H1 (cell line): ENCODE results near the gene CD200R1L. TPM values are rescaled to one million over a fixed set of nuclear protein-coding genes. Genes with fewer than 3 reads are reported as not detected.

ENCODE experiments used
- CTCF ChIA-PET: fragments of 300-600 bp; sonication (Branson Sonifier 250); formaldehyde crosslinking; loops from one replicate; lab custom pipeline; 2021; ENCODE audit not compliant: partially characterized antibody; lab: Charles Lee
- POLR2A ChIA-PET: fragments of 300-600 bp; sonication (Branson Sonifier 250); formaldehyde crosslinking; loops from one replicate; lab custom pipeline; 2021; ENCODE audit warnings: inconsistent platforms; ENCODE audit not compliant: partially characterized antibody; lab: Charles Lee
- DNase-seq, 2 experiments: peaks; one replicate each; pipeline versions ENCODE4 v3.0.0 to v3.0.0-alpha.2; 2010 to 2022; ENCODE audit warnings: low spot score in 2 of 2, low read depth in 1 of 2, mixed read lengths in 1 of 2
- FAIRE-seq: peaks from 2 replicates; lab custom pipeline; 2011; peaks lifted over from hg19 to GRCh38; lab: Jason Lieb, UNC
- H2AFZ ChIP-seq: 2 replicates; pipeline ENCODE4 v1.8.1; 2012; ENCODE audit warnings: low read length, inconsistent platforms
- H2AK5ac ChIP-seq: 2 replicates; pipeline ENCODE4 v1.6.1; 2013; ENCODE audit warnings: low read depth, low read length
- H2BK120ac ChIP-seq: replicated peaks from 2 replicates; pipeline ENCODE3; 2013; ENCODE audit warnings: low read depth, low read length, inconsistent platforms
- H2BK12ac ChIP-seq: 2 replicates; pipeline ENCODE4 v1.6.1; 2013; ENCODE audit warnings: low read depth, low read length
- H2BK15ac ChIP-seq: 2 replicates; pipeline ENCODE4 v1.6.1; 2013; ENCODE audit warnings: low read length
- H2BK20ac ChIP-seq: 2 replicates; pipeline ENCODE4 v1.6.1; 2013; ENCODE audit warnings: low read length
- H2BK5ac ChIP-seq: 2 replicates; pipeline ENCODE4 v1.6.1; 2013; ENCODE audit warnings: low read depth, low read length
- H3K14ac ChIP-seq: 2 replicates; pipeline ENCODE4 v1.6.1; 2013; ENCODE audit warnings: inconsistent platforms; ENCODE audit not compliant: insufficient read length
- H3K18ac ChIP-seq: 2 replicates; pipeline ENCODE4 v1.6.1; 2013; ENCODE audit warnings: low read length; ENCODE audit errors: extremely low read depth
- H3K23ac ChIP-seq: 2 replicates; pipeline ENCODE4 v1.6.1; 2013; ENCODE audit warnings: inconsistent platforms; ENCODE audit not compliant: insufficient read length
- H3K23me2 ChIP-seq: 2 replicates; pipeline ENCODE4 v1.6.1; 2013; ENCODE audit warnings: low read depth, low read length
- H3K27ac ChIP-seq: 2 replicates; pipeline ENCODE4 v1.6.1; 2011; ENCODE audit warnings: low read depth, low read length, inconsistent platforms
- H3K27me3 ChIP-seq, 4 experiments: replicated peaks in 1 of 4; 1 replicate in 1 of 4; 2 replicates in 3 of 4; pipeline versions ENCODE4 v1.6.1 to v1.8.1; 2011 to 2013; ENCODE audit warnings: low read length in 3 of 4, mild to moderate bottlenecking in 3 of 4, inconsistent platforms in 2 of 4, mixed read lengths in 2 of 4, moderate library complexity in 1 of 4; ENCODE audit not compliant: control insufficient read depth in 3 of 4, insufficient read depth in 3 of 4; ENCODE audit errors: extremely low read depth in 1 of 4
- H3K36me3 ChIP-seq, 4 experiments: 2 replicates each; pipeline versions ENCODE4 v1.6.1 to v1.8.1; 2011 to 2013; ENCODE audit warnings: mild to moderate bottlenecking in 4 of 4, low read length in 3 of 4, moderate library complexity in 2 of 4, control low read depth in 1 of 4, inconsistent platforms in 1 of 4; ENCODE audit not compliant: insufficient read depth in 4 of 4, control insufficient read depth in 2 of 4
- H3K4ac ChIP-seq: replicated peaks from 2 replicates; pipeline ENCODE3; 2013; ENCODE audit warnings: low read length, low read depth, mixed read lengths, inconsistent platforms; ENCODE audit not compliant: insufficient read length
- H3K4me1 ChIP-seq, 4 experiments: replicated peaks in 1 of 4; 1 replicate in 1 of 4; 2 replicates in 3 of 4; pipeline versions ENCODE4 v1.6.1 to v1.8.1; 2011 to 2013; ENCODE audit warnings: low read length in 3 of 4, inconsistent platforms in 2 of 4, mixed read lengths in 1 of 4; ENCODE audit not compliant: insufficient read depth in 4 of 4, control insufficient read depth in 3 of 4
- H3K4me2 ChIP-seq, 2 experiments: 2 replicates each; pipeline versions ENCODE4 v1.6.1 to v1.8.1; 2011 to 2013; ENCODE audit warnings: low read depth in 2 of 2, low read length in 2 of 2, control low read depth in 1 of 2, inconsistent platforms in 1 of 2, mild to moderate bottlenecking in 1 of 2; ENCODE audit not compliant: insufficient read depth in 1 of 2
- H3K4me3 ChIP-seq, 4 experiments: fragments of 200-600, 300-600 bp in 1 of 4; sonication (generic), shearing (Covaris generic), sonication (Bioruptor Twin) in 1 of 4; 2 replicates each; pipeline versions ENCODE4 v1.5.1 to v1.8.1; 2011 to 2016; ENCODE audit warnings: low read length in 4 of 4, low read depth in 3 of 4, control low read depth in 2 of 4, inconsistent platforms in 2 of 4, mild to moderate bottlenecking in 2 of 4, mixed read lengths in 1 of 4, moderate library complexity in 1 of 4; ENCODE audit not compliant: insufficient read depth in 2 of 4; ENCODE audit errors: extremely low read depth in 1 of 4
- H3K56ac ChIP-seq: replicated peaks from 2 replicates; pipeline ENCODE3; 2013; ENCODE audit warnings: low read depth, mild to moderate bottlenecking, mixed read lengths, low read length, inconsistent platforms; ENCODE audit not compliant: insufficient read length
- H3K79me1 ChIP-seq: 2 replicates; pipeline ENCODE4 v1.6.1; 2013; ENCODE audit warnings: low read depth, low read length, control low read depth
- H3K79me2 ChIP-seq, 2 experiments: 2 replicates each; pipeline versions ENCODE4 v1.6.1 to v1.8.1; 2012 to 2013; ENCODE audit warnings: low read length in 2 of 2, mild to moderate bottlenecking in 2 of 2, inconsistent platforms in 1 of 2; ENCODE audit not compliant: insufficient read depth in 2 of 2, control insufficient read depth in 1 of 2
- H3K9ac ChIP-seq, 4 experiments: replicated peaks in 1 of 4; 1 replicate in 1 of 4; 2 replicates in 3 of 4; pipeline versions ENCODE4 v1.6.1 to v1.8.1; 2011 to 2013; ENCODE audit warnings: low read depth in 3 of 4, low read length in 3 of 4, control low read depth in 2 of 4, mild to moderate bottlenecking in 2 of 4, moderate library complexity in 2 of 4, inconsistent platforms in 1 of 4; ENCODE audit errors: extremely low read depth in 1 of 4
- H3K9me3 ChIP-seq, 2 experiments: 2 replicates each; pipeline versions ENCODE4 v1.6.1 to v1.8.1; 2012 to 2013; ENCODE audit warnings: mild to moderate bottlenecking in 2 of 2, moderate library complexity in 2 of 2, control low read depth in 1 of 2, inconsistent platforms in 1 of 2, low read depth in 1 of 2, low read length in 1 of 2, mixed read lengths in 1 of 2; ENCODE audit not compliant: insufficient read depth in 2 of 2
- H4K20me1 ChIP-seq, 2 experiments: replicated peaks in 1 of 2; 2 replicates each; pipeline versions ENCODE3 to v1.8.1; 2011 to 2013; ENCODE audit warnings: inconsistent platforms in 2 of 2, low read length in 2 of 2, mild to moderate bottlenecking in 1 of 2; ENCODE audit not compliant: insufficient read depth in 2 of 2, control insufficient read depth in 1 of 2
- H4K5ac ChIP-seq: 2 replicates; pipeline ENCODE4 v1.6.1; 2013; ENCODE audit warnings: low read length, low read depth, mixed read lengths, inconsistent platforms; ENCODE audit not compliant: insufficient read length
- H4K8ac ChIP-seq: 2 replicates; pipeline ENCODE4 v1.8.0; 2013; ENCODE audit warnings: mild to moderate bottlenecking, moderate library complexity, low read length, inconsistent platforms; ENCODE audit not compliant: insufficient read depth; ENCODE audit errors: extremely low read depth
- H4K91ac ChIP-seq: replicated peaks from 2 replicates; pipeline ENCODE3; 2013; ENCODE audit warnings: low read length, mixed read lengths, inconsistent platforms; ENCODE audit not compliant: insufficient read length
- CBX8 ChIP-seq: fragments of 300-800, 300-1000 bp; sonication (generic); IDR thresholded peaks from 2 replicates; pipeline ENCODE4 v1.7.1; 2016; ENCODE audit warnings: low read depth, low read length, borderline replicate concordance
- EZH2 ChIP-seq: fragments of 200-600 bp; sonication (generic); IDR thresholded peaks from 2 replicates; pipeline ENCODE4 v1.7.1; 2012; ENCODE audit warnings: low read depth, mild to moderate bottlenecking, moderate library complexity, low read length, inconsistent platforms; ENCODE audit not compliant: severe bottlenecking
- FOSL1 ChIP-seq: IDR thresholded peaks from 2 replicates; pipeline ENCODE4 v1.6.1; 2011; ENCODE audit warnings: mild to moderate bottlenecking, low read depth, low read length, moderate library complexity; ENCODE audit not compliant: insufficient read depth
- PHF8 ChIP-seq: fragments of 200-600 bp; sonication (generic); conservative IDR thresholded peaks from 2 replicates; pipeline ENCODE4 v1.7.1; 2012; ENCODE audit warnings: low read depth, mild to moderate bottlenecking, inconsistent platforms, low read length, moderate library complexity
- TBP ChIP-seq: IDR thresholded peaks from 2 replicates; pipeline ENCODE4 v1.6.1; 2011; ENCODE audit warnings: low read depth, low read length, improper control_type of control experiment
- WGBS, 2 experiments: shearing (Covaris generic) in 1 of 2; methylation state at CpG; one replicate each; pipeline versions ENCODE4 v1.1.6 to v1.1.7; 2013 to 2015; ENCODE audit warnings: low lambda C conversion rate in 2 of 2, mixed read lengths in 2 of 2, inconsistent platforms in 1 of 2, low coverage in 1 of 2, missing lambda C conversion rate in 1 of 2; ENCODE audit not compliant: insufficient replicate concordance in 2 of 2, insufficient coverage in 1 of 2, insufficient read length in 1 of 2; ENCODE audit errors: extremely low coverage in 1 of 2, missing lambda C conversion rate in 1 of 2; 5-methylcytosine and 5-hydroxymethylcytosine counted together
- polyA plus RNA-seq, 7 experiments: library from polyadenylated mRNA; depleted of rRNA in 3 of 7; stranded (reverse) in 5 of 7; unstranded in 2 of 7; fragments of >200 nt in 5 of 7; fragments of 200-250 nt in 2 of 7; gene quantifications; 1 replicate in 5 of 7; 2 replicates in 1 of 7; 4 replicates in 1 of 7; pipeline versions ENCODE4 v1.2.1 to v1.2.3, GENCODE V29; 2011 to 2013; ENCODE audit warnings: missing spikeins in 2 of 7, mixed read lengths in 2 of 7
- total RNA-seq: library from RNA; stranded (reverse); fragmentation: NEBNext Ultra II Directional; extraction: Animal tissue kit (Norgen Biotek cat#: 25700); gene quantifications from 2 replicates; pipeline ENCODE4 v1.2.1, GENCODE V29; 2021
- TF ChIP-seq, protein P1 (sequence below): IDR thresholded peaks from 2 replicates; pipeline ENCODE4 v1.6.1; 2011; ENCODE audit warnings: low read depth, mild to moderate bottlenecking, low read length; ENCODE audit not compliant: insufficient read depth

The CD200R1L gene
- total and polyA plus RNA-seq, 2 of the 8 experiments (the other 6 are each of a cell fraction or from before 2014, with no cell fraction given): not detected

DNA sequence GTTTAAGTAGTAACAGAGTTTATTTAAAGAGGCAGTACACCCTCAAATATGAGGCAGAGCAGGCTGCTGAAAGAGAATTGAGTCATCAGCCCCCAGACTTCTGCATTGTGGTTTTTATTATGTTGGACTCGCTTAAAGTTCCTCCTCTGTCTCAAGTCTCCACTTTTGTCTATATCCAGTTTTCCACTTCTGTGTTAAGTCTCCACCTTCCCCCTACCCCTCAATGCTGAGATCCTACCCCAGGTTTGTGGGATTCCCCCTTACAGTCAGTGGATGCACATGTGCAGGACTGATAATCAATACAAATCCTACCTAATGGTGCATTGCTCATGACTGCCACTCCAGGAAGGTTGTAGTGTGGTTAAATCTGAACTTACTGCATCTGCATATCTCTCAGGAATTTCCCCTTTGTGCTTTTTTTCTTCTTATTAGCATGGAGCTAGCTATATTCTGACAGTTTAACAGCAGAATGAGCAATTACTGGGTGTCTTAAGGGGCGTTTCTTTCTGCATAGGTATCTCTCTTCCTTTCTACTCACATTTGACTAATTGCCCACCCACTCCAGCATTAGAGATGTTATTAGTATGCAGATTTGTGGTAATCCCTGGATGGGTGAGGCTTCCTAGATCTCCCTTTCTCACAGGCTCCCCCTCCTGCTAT is 11.9 kb upstream of the CD200R1L start:
- H3K27me3 ChIP-seq: no peaks in the 10 kb centered on the region
- WGBS, 2 experiments: 79% methylated on average over 2 of the region's 2 CpGs; no CpG with 5 or more reads in 1 of the 2 experiments
- no peak overlapping the region for H2BK20ac ChIP-seq
- no peak overlapping the region for H4K91ac ChIP-seq
- no peak overlapping the region for H4K8ac ChIP-seq
- H3K9ac ChIP-seq: no peak overlapping the region
- H3K4me3 ChIP-seq: no peak overlapping the region
- no peak for TF ChIP-seq CBX8
- no peak for TF ChIP-seq EZH2
- TF ChIP-seq PHF8: no peak
- no peak for TF ChIP-seq FOSL1
- TF ChIP-seq, protein P1, sequence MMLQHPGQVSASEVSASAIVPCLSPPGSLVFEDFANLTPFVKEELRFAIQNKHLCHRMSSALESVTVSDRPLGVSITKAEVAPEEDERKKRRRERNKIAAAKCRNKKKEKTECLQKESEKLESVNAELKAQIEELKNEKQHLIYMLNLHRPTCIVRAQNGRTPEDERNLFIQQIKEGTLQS: no peak
- no peak for TF ChIP-seq TBP
- no peak overlapping the region for H3K4me2 ChIP-seq
- H3K56ac ChIP-seq: no peak overlapping the region
- H3K79me1 ChIP-seq: no peaks in the 10 kb centered on the region
- no peaks in the 10 kb centered on the region for H3K36me3 ChIP-seq
- no peak overlapping the region for H3K14ac ChIP-seq
- peaks cover 6 to 18% of the 10 kb centered on the region in 2 experiments; a peak in 3 of 4 replicates for H3K9me3 ChIP-seq
- ChIA-PET POLR2A (no interaction called here), CTCF (no interaction called here)
- no peak for DNase-seq
- no peak for FAIRE-seq
- H3K4ac ChIP-seq: no peak overlapping the region
- H3K79me2 ChIP-seq: no peaks in the 10 kb centered on the region
- no peaks in the 10 kb centered on the region for H4K20me1 ChIP-seq
- H3K4me1 ChIP-seq: no peaks in the 10 kb centered on the region
- H3K23ac ChIP-seq: no peak overlapping the region
- H2AFZ ChIP-seq: no peak overlapping the region
- no peak overlapping the region for H2BK15ac ChIP-seq
- no peak overlapping the region for H2AK5ac ChIP-seq
- H2BK120ac ChIP-seq: no peak overlapping the region
- H2BK5ac ChIP-seq: no peak overlapping the region
- H3K27ac ChIP-seq: no peak overlapping the region
- H4K5ac ChIP-seq: no peak overlapping the region
- no peak overlapping the region for H2BK12ac ChIP-seq
- H3K18ac ChIP-seq: no peak overlapping the region
- no peaks in the 10 kb centered on the region; the same call in 1 of the 2 replicates for H3K23me2 ChIP-seq
